Stimulated activated CD4-positive, alpha-beta T cell treated with anti-CD3 and anti-CD28 coated beads, Interleukin-12 subunit alpha, Interleukin-12 subunit beta, amount 100 ng/mL, for 4 hours (primary cell): Measurements from ENCODE around the gene IGSF21.
"Not testable (repeated sequence)": the region's sequence is repeated elsewhere in the genome, so short reads cannot be mapped to it uniquely, and the experiment has no call there.

Source experiments
- DNase-seq: peaks from one replicate; pipeline ENCODE4 v3.0.0-alpha.2; 2020

IGSF21 gene

DNA sequence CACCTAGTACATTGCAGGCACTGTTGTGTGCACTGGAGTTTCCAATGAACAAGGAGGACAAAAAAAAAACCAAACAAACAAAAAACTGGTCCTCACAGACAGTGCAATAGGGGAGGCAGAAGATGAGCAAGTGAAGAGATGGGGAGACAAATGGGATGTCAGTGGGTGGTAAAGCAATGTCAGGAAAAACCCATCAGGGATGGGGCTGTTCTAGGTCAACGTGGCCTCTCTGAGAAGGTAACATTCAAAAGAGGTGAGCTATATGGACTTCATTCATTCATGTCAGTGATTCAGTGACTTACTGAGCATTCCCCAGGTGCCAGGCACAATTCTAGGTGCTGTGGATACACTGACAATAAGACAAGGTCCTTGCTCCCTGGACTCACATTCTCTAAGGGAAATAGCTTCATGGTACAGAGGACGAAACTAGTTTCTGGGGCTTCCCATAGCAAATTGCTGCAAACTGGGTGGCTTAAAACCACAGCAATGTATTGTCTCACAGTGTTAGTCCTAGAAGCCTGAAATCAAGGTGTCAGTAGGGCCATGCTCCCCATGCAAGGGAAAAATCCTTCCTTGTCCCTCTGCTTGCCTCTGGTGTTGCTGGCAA, 232.7 kb downstream of the IGSF21 start:
- DNase-seq, result no peak

DNA sequence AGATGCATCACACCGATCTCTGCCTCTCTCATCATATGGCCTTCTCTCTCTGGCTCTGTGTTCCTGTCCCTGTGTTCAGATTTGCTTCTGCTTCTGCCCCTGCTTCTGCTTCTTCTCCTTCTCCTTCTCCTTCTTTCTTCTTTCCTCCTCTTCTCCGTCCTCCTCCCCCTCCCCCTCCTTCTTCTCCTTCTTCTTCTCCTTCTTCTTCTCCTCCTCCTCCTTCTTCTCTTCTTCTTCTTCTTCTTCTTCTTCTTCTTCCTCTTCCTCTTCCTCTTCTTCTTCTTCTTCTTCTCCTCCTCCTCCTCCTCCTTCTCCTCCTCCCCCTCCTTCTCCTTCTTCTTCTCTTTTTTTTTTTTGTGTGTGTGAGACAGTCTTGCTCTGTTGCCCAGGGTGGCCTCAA, 233.2 kb downstream of the IGSF21 start:
- DNase-seq, result no peak

DNA sequence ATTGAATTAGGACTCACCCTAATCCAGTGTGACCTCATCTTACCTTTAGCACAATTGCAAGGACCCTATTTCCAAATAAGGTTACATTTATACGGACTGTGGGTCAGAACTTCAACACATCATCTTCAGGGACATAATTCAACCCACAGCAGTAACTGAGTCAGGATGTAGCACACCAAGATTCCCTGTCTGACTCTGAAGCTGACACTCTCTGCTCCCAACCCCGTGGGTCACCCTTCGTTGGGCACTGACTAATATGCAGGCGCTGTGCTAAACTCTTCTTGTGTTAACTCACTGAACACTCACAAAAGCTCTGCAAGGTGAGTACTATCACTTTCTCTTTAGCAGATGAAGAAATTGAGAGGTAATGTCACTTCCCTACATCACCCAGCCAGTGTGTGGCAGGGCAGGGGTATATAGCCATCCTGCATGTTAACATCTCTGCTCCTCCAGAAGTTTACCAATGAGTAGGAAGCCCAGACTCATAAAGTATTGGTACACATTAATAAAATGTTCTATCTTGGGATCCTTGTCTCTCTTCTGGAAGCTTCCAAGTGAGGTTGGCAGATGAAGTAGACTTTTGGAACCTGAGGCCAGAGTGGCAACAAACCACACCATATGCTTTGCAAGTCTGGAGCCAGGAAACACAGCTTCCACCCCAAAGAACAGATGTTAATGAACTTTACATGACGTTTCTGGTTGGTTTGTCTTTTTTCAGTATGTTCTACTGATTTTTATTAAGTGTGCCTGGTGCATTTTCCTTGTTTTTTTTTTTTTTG, 233.9 kb downstream of the IGSF21 start:
- no peak for DNase-seq

DNA sequence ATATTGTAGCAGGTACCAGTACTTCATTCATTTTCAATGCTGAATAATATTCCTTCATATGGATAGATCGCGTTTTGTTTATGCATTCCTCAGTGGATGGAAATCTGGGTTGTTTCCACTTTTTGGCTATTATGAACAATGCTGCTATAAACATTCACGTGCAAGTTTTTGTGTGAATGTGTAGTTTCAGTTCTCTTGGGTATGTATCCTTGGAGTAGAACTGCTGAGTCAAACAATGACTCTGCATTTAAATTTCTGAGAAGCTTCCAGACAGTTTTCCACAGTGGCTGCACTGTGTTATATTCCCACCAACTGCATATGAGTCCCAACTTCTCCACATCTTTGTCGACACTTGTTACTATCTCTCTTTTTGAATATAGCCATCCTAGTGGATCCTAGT, 235.1 kb downstream of the IGSF21 start:
- DNase-seq, result no peak

DNA sequence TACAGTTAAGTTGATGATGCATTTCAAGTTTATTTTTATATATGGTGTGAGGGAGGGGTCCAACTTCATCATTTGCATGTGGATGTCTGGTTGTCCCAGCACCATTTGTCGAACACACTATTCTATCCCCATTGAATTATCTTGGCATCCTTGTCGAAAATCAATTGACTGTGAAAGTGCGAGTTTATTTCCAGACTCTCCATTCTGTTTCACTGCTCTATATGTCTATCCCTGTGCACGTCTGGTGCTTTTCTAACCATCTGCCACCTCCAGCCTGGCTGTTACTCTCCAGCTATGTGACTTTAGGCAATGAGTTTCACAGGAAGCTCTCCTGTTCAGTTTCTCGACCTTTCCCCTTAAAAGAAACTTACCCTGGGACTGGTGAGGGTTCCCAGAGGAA, 236.0 kb downstream of the IGSF21 start:
- no peak for DNase-seq

DNA sequence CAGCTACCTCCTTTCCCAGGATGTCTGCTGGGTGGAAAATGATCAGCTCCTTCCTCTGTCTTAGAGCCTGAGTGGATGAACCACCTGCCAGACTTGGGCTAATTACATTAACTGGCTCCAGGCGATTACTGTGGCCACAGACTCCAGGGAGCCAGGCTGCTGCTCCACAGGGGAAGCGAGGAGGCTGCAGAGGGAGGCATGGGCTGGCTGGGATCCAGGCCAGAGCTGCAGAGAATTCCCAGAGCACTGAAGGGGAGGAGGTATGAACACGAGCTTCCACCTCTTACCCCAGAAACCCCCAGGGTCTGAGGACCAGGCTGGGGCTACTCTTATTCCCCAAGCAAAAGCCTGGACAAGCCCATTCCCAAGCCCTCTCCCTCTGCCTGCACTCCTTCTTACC, 237.2 kb downstream of the IGSF21 start:
- no peak for DNase-seq

DNA sequence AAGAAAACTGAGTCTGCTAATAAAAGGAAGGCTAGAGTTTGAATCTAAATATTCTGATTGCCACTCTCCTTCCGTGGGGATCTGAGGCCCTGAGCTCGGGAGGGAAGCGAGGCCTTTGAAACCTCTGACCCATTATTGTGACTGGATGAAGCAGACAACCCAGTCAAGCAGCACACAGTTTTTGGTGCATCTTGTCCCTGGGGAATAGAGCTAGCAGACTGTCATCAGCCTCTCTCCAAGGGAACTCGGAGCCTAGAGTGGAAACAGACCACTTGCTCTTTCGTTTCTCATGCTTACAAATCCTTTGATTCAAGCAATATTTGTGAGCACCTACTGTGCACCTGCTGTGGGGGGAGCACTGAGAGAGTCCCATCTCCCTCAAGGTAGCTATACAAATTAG, 240.0 kb downstream of the IGSF21 start:
- DNase-seq, result no peak

DNA sequence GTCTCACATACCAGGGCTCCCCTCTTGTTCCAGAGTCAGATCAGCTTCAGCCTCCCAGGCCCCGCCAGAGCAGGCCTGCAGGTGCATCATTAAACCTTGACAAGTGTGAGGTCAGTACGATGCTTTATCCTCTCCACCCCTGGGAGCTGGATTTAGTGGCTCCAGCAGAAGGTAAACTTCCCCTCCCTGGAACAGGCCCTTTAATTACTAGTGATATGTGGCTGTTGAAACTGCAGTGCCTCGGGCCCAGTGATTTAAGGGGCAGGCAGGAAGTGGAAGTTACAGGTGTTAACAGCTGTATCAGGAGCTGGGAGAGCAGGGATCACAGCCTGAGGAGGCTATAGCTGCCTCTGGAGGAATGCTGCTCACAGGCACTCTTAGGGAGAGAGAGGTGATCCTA, 240.8 kb downstream of the IGSF21 start:
- no peak for DNase-seq

DNA sequence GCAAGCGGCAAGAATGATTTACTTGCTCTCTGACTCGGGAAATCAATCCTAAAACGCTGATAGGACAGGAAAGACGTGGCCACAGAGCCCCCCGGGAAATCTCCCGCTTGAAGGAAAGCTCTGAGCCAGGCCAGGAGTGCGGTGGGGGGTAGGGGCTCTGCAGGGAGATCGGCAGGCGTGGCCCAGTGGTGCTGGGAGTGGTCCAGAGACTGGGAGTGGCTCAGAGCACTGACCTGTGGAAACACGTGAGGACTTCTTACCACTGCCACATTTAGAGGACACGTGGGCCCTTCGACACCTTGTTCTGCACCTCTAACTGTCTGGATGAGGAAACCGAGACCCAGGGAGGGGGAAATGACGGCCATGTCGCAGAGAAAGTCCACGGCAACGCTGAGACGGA, 243.1 kb downstream of the IGSF21 start:
- no peak for DNase-seq

DNA sequence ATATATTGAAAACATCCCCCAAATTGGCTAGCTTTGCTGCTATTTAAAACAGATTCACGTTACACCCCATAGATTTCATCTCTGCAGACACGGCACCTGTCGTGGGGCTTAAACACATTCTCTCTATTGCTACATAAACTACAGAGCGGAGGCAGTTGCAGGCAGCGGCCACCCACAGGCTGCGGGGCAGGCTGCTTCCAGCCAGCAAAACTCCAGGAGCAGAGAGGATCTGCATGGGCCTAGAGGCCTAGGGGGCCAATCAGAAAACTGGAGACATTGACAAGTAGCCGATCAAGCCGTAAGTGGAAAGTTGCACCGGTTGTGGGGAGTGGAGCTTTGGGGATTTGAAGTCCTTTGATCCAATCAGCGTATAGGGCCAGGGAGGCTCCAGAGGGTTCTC, 244.1 kb downstream of the IGSF21 start:
- DNase-seq, result no peak

DNA sequence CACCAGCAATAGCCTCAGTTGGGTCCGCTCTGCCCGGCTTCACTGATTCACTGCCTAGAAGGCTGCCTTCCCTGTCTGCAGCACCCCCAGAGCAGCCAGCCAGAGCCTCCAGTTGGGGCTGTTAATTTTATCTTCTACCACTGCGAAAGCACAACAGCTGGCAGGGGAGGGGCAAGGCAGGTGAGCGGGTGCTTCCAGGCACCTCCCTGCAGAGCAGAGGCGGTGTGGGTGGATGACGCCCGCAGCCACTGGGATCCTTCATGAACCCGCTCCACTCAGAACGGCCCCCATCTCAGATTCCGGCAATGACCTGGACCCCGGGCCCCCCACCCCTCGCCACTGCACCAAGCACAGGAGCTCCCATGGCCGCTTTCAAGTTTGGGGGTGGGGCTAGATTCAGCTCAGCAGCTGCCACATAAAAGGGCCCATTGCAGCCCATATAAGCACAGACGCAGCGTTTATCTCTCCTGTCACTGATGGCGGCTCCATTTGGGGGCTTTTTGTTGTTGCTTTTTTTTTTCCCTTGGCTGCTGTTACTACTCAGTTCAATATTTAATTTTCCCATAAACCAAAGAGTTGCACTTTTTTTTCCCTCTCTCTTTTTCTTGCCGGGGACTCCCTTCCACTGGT, 245.2 kb downstream of the IGSF21 start:
- no peak for DNase-seq

DNA sequence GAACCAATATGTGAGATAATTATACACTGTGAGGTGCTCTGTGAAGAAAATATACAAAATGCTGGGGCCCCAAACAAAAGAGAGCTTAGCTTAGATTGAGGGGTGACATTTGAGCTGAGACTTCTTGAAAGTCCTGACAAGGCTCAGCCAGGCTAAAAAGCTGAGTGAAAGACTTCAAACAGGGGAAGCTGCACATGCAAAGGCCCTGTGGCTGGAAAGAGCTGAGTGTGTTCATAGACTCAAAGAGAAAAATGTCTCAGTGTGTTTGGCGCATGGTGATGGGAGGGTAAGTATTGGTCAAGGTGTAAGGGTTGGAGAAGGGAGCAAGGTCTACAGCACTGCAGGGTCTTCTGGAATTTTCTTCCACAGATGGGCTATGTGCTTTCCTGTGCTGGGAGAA, 245.9 kb downstream of the IGSF21 start:
- DNase-seq, result no peak

DNA sequence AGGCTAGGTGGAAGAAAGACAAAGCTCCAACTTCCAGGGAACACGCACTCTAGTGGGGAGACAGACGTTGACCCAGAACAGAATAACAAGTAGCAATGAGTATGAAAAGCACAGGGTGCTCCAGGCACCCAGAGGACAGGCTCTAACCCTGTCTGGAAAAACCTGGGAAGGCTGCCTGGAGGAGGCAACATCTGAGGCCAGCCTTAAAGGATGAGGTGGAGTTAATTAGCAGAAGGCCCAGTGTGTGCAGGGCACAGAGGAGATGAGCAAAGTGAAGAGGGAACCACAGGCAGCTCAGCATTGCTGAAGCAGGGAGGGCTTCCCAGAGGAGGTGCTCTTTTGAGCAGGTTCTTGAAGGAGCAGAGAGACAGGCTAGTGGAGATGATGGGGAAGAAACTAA, 246.4 kb downstream of the IGSF21 start:
- no peak for DNase-seq

DNA sequence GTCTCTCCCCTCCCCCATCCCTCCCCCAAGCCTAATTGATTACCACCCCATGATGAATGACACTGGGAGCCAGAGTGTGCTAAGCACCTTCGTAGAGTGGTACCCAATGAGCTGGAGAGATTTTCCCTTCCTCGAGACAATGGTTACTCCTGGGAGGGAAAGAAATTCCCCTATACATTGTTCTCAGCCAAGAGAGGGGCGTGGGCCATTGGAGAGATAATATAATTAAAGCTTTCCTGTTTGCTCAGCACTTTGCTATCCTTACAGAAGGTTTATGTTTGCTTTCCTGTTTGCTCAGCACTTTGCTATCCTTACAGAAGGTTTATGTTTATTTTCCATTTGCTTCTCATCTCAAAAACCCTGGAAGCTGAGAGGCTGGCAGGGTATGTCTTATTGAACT, 247.0 kb downstream of the IGSF21 start:
- no peak for DNase-seq

DNA sequence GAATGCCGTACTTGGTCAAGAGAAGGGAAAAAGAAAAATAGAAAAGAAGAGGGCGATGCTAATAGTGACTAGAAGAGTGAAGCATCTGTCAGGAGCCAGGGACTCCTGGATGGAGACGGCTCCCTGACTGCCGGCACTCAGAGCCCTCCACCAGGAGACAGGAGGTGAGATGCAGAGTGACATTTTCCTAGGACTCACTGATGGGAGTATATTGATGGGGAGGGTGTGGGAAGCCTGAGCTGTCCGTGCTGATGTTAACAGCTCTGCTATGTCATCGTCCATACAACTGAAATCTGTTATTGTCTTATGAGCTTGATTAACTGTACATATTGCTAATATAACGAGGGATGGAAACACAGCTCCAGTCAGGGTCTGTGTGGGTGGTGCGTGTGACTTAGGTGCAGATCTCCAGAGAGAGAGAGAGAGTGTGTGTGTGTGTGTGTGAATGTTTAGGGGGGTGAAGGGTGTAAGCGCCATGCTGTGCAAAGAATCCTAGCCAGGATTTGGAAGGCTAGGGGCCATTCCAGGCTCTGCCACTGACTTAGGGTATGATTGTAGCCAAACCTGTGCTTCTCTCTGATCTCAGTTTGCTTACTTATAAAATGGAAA, 250.1 kb downstream of the IGSF21 start:
- DNase-seq, result no peak

DNA sequence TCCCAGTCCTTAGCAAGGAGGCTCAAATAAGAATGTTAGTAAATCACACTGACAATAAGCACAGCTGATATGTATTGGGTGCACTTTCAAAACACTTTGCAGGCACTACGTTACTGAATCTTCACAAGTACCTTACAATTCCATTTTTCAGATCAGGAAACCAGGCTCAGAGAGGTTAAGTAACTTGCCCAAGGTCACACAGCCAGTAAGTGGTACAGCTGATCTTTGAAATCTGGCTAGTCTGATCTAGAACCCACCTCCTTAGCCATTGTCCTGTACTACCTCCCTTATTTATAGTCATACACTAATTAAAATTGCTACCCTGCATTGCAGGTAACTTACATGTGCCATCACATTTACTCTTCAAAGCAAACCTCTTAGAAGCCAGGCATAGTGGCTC, 251.0 kb downstream of the IGSF21 start:
- DNase-seq, result no peak

DNA sequence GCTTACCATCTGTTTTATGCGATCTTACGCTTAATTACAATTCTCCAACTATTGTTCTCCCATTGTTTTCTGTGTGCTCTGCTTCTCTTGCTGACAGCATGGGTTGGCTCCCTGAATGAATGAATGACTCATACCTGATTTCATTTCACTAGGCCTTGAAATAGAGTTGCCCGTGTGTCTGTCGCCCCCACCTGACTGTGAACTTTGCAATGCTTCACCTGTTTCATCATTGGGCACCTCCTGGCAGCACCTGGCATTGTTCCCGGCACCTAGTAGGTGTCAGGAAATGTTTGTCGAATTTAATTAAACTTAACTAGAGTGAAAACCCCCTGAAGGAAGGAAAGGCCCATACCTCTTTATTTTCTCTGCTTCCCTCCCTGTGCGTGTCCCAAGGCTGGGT, 252.7 kb downstream of the IGSF21 start:
- no peak for DNase-seq

DNA sequence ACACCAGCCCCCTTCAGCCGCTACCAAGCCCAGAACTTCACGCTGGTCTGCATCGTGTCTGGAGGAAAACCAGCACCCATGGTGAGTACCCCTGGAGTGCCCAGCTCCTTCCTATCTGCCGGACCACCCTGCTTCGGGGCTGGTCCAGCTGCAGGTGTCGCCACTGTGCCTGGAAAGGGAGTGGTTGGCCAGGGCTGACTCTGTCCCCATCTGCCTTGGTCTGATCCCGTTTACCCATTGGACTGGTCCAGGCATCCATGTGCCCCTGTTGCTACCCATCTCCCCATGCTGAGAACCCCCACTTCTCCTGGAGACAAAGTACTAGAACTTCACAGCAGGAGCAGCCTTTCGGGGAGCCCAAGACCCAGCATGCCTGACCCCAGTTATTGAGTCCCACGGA, 254.6 kb downstream of the IGSF21 start:
- DNase-seq, result no peak

DNA sequence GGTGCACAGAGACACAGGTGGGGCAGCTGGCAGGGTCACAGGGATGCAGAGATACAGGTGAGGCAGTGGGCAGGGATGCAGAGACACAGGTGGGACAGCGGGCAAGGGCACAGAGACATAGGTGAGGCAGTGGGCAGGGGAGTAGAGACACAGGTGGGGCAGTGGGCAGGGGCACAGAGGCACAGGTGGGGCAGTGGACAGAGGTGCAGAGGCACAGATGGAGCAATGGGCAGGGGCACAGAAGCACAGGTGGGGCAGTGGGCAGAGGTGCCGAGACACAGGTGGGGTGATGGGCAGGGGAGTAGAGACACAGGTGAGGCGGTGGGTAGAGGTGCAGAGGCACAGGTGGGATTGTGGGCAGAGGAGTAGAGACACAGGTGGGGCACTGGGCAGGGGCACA, 255.8 kb downstream of the IGSF21 start:
- no peak for DNase-seq

DNA sequence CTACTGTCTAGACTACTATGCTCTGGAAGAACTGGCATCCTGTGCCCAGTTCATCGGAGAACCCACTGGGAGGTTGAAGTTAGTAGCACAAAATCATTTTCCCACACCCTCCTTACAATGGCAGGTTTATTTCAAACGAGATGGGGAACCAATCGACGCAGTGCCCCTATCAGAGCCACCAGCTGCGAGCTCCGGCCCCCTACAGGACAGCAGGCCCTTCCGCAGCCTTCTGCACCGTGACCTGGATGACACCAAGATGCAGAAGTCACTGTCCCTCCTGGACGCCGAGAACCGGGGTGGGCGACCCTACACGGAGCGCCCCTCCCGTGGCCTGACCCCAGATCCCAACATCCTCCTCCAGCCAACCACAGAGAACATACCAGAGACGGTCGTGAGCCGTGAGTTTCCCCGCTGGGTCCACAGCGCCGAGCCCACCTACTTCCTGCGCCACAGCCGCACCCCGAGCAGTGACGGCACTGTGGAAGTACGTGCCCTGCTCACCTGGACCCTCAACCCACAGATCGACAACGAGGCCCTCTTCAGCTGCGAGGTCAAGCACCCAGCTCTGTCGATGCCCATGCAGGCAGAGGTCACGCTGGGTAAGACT, 257.6 kb downstream of the IGSF21 start:
- DNase-seq, result no peak

DNA sequence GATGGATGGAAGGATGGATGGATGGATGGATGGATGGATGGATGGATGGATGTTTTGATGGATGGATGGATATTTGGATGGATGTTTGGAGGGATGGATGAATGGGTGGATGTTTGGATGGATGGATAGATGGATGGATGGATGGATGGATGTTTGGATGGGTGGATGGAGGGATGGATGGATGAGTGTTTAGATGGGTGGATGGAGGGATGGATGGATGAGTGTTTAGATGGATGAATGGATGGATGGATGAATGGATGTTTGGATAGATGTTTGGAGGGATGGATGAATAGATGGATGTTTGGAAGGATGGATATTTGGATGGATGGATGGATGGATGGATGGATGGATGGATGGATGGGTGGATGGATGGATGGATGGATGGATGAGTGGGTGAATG, 264.9 kb downstream of the IGSF21 start:
- not testable (repeated sequence) for DNase-seq

DNA sequence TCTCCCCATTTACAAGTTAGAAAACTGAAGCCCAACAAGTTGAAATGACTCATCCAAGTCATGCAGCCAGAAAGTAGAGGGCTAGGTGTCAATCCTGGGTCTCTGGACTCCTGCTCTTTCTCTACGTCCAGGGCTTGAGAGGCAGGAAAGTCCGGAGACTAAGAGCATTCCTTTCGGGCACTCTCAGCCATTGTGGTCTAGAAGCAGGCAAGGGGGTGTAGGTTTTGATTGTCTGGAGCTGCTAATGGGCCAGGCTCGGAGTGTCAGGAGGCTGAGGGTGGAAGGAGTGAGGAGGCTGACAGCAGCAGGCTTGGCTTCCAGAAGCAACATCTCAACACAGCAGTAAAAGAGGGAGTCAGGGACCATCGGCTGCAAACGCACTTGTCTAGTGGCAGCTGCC, 265.6 kb downstream of the IGSF21 start:
- no peak for DNase-seq

DNA sequence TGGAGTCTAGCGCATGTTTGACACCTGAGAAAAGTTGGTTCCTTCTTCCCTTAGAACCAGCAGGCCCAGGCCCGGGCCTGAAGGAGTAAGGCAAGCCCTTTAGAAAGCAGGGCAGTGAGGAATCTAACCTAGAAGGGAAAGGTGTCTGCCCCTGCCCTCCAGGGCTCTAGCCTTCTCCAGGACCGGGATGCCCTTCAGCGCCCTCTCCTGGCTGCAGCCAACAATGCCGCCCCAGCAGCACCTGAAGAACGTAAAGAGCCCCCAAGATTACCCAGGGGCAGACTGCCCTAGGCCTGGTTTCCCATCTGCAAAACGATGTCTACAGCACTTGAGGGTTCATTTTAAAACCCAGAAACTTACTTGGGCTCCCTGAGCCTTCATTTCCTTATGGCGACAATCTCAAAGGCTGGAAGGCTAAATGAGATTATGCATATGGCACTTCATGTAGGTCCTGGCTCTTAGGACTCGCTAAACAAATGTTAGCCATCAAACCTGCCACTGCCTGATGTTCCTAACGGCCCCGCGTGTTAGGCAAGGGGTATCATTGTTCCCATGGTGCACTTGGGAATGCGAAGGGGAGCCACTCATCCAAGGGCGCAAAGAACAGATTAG, 266.4 kb downstream of the IGSF21 start:
- DNase-seq, result no peak
